ENCODE data around the gene HOXA10.

The HOXA10 gene

DNA sequence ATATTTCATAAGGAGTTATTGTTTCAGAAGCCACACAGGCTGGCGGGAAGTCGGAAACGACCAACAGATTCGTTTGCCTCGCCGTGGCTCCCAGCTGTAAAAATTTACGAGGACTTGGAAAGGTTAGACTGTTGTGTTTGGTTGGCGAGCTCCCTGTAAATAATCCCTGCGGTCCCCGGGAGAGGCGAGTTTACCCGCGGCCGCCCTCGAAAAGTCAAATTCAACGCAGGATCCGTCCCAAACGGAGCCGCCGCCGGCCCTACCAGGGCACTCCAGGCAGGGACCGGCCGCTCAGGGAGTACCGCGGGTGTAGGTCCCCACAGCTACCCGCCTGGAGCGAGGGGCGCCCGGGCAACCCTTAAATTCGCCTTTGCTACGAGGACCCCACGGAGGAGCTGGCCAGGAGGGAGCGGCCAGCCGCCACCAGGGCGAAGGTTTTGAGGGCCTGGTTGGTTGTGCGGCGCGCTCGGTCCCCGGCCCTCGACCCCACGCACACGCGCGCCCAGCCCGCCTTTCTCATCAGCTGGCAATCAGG is 8.1 kb downstream of the HOXA10 start:
- Mint-ChIP-seq H3K4me1 (peaks cover 19 to 22% of the 10 kb centered on the region in 2 donors), H3K27me3 (peaks cover 53 to 86% of the 10 kb centered on the region in 2 donors), H3K4me3 (peak overlapping the region; percentile 8 to 59), H3K36me3 (peaks cover 0 to 9% of the 10 kb centered on the region in 2 donors), H3K9me3 (peaks cover 0 to 2% of the 10 kb centered on the region in 2 donors), H3K27ac (peak overlapping the region; percentile 85)
- no peak for ATAC-seq (replicated peaks)
- DNase-seq: no peak

- Mint-ChIP-seq H3K4me1 (peaks cover 20 to 28% of the 10 kb centered on the region in 2 donors), H3K4me3 (peak within 1 kb of the TSS; percentile 56 to 59), H3K36me3 (peaks cover 0 to 9% of the 10 kb centered on the region in 2 donors), H3K27me3 (peaks cover 53 to 81% of the 10 kb centered on the region in 2 donors), H3K27ac (peak within 1 kb of the TSS; percentile 91), H3K9me3 (peaks cover 0 to 2% of the 10 kb centered on the region in 2 donors)
- ATAC-seq (replicated peaks) (no peak), DNase-seq (no peak)
Observed at GRCh38 chr7:27165089-27165995, 8.8 kb downstream of the HOXA10 start, which contains the start of gene HOXA9. Gene HOXA9, minus strand, starts transcription at chr7:27165537. Its CDS starts 80 bp downstream, at chr7:27165457.

GRCh38 chr7:27164367-27165088 is 9.6 kb downstream of the HOXA10 start:
- Mint-ChIP-seq H3K27me3 (peaks cover 53 to 82% of the 10 kb centered on the region in 2 donors), H3K4me3 (peak overlapping the region; percentile 56 to 58), H3K36me3 (peaks cover 0 to 9% of the 10 kb centered on the region in 2 donors), H3K27ac (peak overlapping the region; percentile 91), H3K9me3 (peaks cover 0 to 2% of the 10 kb centered on the region in 2 donors), H3K4me1 (peaks cover 22 to 34% of the 10 kb centered on the region in 2 donors)
- DNase-seq: no peak
- ATAC-seq (replicated peaks): no peak

DNA sequence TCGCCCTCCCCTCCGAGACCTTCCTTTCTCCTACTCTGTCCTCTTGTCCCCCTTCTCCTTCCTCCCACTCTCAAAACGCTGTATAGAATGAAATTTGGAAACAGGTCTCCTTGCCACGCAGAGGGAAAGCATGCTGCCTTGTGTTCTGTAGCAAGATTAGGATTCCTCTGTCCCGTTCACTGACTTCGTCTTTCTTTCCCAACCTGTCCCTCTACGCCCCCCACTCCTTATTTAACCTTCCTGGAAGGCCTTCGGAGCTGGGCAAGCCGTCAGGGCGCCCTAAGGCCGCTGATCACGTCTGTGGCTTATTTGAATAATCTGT is 10.1 kb downstream of the HOXA10 start:
- H3K36me3 Mint-ChIP-seq: peaks cover 0 to 9% of the 10 kb centered on the region in 2 donors
- peak overlapping the region; percentile 91 for H3K27ac Mint-ChIP-seq
- peak overlapping the region; percentile 39 to 58 for H3K4me3 Mint-ChIP-seq
- ATAC-seq (replicated peaks) (no peak), DNase-seq (no peak)
- H3K9me3 Mint-ChIP-seq: peaks cover 0 to 2% of the 10 kb centered on the region in 2 donors
- peaks cover 22 to 35% of the 10 kb centered on the region in 2 donors for H3K4me1 Mint-ChIP-seq
- H3K27me3 Mint-ChIP-seq: peaks cover 55 to 82% of the 10 kb centered on the region in 2 donors

- Mint-ChIP-seq H3K36me3 (peaks cover 0 to 5% of the 10 kb centered on the region in 2 donors), H3K9me3 (peaks cover 0 to 2% of the 10 kb centered on the region in 2 donors), H3K4me3 (peak overlapping the region in 1 of 2 donors; percentile 58), H3K27me3 (peaks cover 54 to 82% of the 10 kb centered on the region in 2 donors), H3K4me1 (peaks cover 21 to 37% of the 10 kb centered on the region in 2 donors), H3K27ac (peak overlapping the region; percentile 91)
- DNase-seq (no peak), ATAC-seq (replicated peaks) (no peak)
Observed at GRCh38 chr7:27163288-27164044, 10.7 kb downstream of the HOXA10 start.

DNA sequence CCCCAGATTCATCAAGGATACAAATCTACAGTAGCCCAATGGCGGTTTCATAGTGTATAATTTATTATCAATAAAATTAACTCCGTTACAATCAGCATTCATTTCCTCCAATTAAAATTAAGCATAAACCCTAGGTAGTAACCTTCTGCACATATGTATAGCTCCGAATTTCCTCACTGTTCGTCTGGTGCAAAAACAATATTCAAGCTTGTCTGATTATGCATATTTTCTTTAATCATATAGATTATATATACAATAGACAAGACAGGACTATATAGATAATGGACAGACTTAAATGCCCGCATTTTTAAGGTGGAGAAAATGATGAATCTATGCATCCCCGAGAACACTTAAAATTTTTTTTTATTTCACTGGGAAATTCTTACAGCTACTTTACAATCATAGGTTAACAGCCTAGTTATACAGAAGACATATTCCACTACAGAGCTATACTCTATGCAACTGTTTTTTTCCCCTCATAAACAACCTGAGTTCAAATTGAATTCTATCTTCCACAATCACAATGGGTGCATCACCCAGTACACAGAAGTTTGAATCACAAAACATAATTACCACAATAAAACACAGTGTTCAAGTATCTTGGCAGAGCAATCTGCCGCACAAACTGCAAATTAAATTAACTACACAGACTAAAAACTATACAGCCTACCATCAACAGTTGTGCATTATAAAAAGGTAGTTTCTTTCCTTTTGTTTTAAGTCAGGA is 11.4 kb downstream of the HOXA10 start:
- H3K4me3 Mint-ChIP-seq: no peak overlapping the region
- H3K4me1 Mint-ChIP-seq: peaks cover 25 to 44% of the 10 kb centered on the region in 2 donors
- peaks cover 0 to 3% of the 10 kb centered on the region in 2 donors for H3K9me3 Mint-ChIP-seq
- H3K27me3 Mint-ChIP-seq: peaks cover 59 to 84% of the 10 kb centered on the region in 2 donors
- no peak overlapping the region for H3K27ac Mint-ChIP-seq
- ATAC-seq (replicated peaks) (no peak), DNase-seq (no peak)
- H3K36me3 Mint-ChIP-seq: peaks cover 2 to 10% of the 10 kb centered on the region in 2 donors

DNA sequence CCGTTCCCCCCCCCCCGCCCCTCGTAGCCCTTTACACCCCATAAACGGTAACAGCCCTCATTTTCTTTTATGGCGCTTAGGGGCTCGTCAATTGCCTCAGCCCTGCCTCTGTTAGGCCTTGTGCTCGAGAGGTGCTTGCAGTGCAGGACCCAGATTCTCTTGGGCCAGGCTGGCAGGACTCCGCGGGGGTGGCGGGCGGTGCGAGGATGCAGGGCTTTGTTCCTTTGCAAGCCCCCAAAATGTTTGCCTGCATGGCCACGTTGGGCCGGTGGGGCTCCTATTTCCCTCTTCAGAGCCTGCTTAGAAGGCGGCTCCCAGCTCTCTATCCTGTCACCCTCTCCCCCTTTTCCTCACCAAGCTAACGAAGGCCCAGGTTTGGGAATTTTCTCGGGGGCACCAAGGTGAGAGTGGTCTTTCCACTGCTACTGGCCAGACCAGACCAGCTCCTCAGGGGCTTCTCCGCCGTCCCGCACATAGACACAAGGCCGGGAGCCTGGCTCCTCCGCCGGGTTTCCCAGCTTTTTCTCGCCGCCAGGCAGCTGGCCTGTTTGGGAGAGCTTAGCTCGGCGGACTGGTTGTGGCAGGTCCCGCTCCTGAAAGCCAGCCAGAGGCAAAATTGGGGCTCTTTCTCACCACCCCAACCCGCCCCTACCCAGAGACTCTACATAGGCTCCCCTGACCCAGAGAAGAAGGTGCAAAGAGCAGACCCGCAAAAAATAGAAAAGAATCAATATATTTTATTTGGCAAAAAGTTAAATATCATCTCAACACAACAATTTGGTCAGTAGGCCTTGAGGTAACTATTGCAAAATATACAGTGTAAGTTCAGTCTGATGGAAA is 12.2 kb downstream of the HOXA10 start:
- peaks cover 2 to 8% of the 10 kb centered on the region in 2 donors for H3K36me3 Mint-ChIP-seq
- peaks cover 60 to 84% of the 10 kb centered on the region in 2 donors for H3K27me3 Mint-ChIP-seq
- ATAC-seq (replicated peaks) (no peak), DNase-seq (no peak)
- H3K4me3 Mint-ChIP-seq: no peak overlapping the region
- H3K4me1 Mint-ChIP-seq: peaks cover 24 to 49% of the 10 kb centered on the region in 2 donors
- peaks cover 0 to 2% of the 10 kb centered on the region in 2 donors for H3K9me3 Mint-ChIP-seq
- no peak overlapping the region for H3K27ac Mint-ChIP-seq

- Mint-ChIP-seq H3K27me3 (peaks cover 61 to 84% of the 10 kb centered on the region in 2 donors), H3K36me3 (peaks cover 2 to 8% of the 10 kb centered on the region in 2 donors), H3K4me3 (peak overlapping the region; percentile 82 to 87), H3K9me3 (peaks cover 0 to 2% of the 10 kb centered on the region in 2 donors), H3K27ac (peak overlapping the region; percentile 72), H3K4me1 (peaks cover 26 to 56% of the 10 kb centered on the region in 2 donors)
- ATAC-seq (replicated peaks) (peak in 1 of 2 donors; percentile 6), DNase-seq (no peak)
Observed at GRCh38 chr7:27161214-27161720, 12.9 kb downstream of the HOXA10 start.

GRCh38 chr7:27160546-27161213 is 13.4 kb downstream of the HOXA10 start:
- H3K27ac Mint-ChIP-seq: peak overlapping the region; percentile 72
- peaks cover 25 to 59% of the 10 kb centered on the region in 2 donors for H3K4me1 Mint-ChIP-seq
- peak; percentile 71 to 74 for ATAC-seq (replicated peaks)
- DNase-seq: peak; percentile 72
- H3K36me3 Mint-ChIP-seq: peaks cover 2 to 8% of the 10 kb centered on the region in 2 donors
- H3K9me3 Mint-ChIP-seq: peaks cover 0 to 2% of the 10 kb centered on the region in 2 donors
- H3K4me3 Mint-ChIP-seq: peak overlapping the region; percentile 82 to 87
- H3K27me3 Mint-ChIP-seq: peaks cover 58 to 84% of the 10 kb centered on the region in 2 donors

DNA sequence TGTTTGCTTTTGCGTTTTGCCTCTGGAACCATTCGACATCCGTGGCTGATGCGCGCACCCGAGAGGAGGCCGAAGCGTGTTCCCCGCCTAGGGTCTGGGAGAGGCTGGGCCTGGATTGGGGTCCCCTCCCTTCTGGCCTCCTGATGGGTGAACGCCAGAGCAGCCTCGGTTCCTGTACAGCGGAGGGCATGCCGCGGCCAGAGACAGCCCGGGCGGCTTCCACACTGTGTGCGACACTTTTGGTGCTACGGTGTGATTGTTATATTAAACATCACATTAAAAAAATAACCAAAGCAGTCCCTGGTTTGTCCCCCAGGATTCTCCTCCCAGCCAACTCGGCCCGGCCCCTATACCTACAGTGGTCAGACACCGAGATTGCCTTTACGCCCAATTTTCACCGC is 14.0 kb downstream of the HOXA10 start:
- peaks cover 27 to 60% of the 10 kb centered on the region in 2 donors for H3K4me1 Mint-ChIP-seq
- H3K9me3 Mint-ChIP-seq: peaks cover 0 to 2% of the 10 kb centered on the region in 2 donors
- peak; percentile 23 to 32 for ATAC-seq (replicated peaks)
- H3K27me3 Mint-ChIP-seq: peaks cover 61 to 87% of the 10 kb centered on the region in 2 donors
- H3K4me3 Mint-ChIP-seq: peak overlapping the region; percentile 67 to 87
- peaks cover 2 to 12% of the 10 kb centered on the region in 2 donors for H3K36me3 Mint-ChIP-seq
- DNase-seq: no peak
- peak overlapping the region; percentile 67 for H3K27ac Mint-ChIP-seq

- Mint-ChIP-seq H3K27ac (peak overlapping the region; percentile 44), H3K9me3 (peaks cover 2 to 3% of the 10 kb centered on the region in 2 donors), H3K4me1 (peaks cover 30 to 66% of the 10 kb centered on the region in 2 donors), H3K27me3 (peaks cover 64 to 88% of the 10 kb centered on the region in 2 donors), H3K4me3 (peak overlapping the region; percentile 43 to 60), H3K36me3 (peaks cover 2 to 17% of the 10 kb centered on the region in 2 donors)
- no peak for ATAC-seq (replicated peaks)
- no peak for DNase-seq
Observed at GRCh38 chr7:27159266-27160144, 14.6 kb downstream of the HOXA10 start.

All from stimulated activated naive B cell treated with anti-CD40 and anti-IgM and Interleukin-4, amounts not matched to agents 10 μg/mL and 1 μg/mL and 100 μg/mL, for 72 hours (primary cell).